Measurements from ENCODE around the gene ZSWIM1.

DNA sequence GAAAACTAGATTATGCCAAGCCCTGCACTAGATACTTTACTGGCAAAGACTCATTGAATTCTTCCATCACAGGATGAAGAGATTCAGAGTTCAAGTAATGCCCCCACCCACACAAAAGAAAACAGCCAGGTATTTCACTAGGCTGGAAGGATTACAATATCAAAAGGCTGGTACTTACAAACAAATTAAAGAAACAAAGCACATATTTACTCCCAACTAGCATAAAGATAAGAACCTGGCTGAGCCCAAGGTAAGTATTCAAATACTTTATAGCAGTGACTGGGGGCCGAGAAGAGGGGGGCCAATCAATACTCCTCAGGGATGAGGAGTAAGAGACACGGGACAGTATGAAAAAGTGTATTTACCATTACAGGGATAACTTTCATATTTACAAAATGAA, 27.5 kb upstream of the ZSWIM1 start:
- TF ChIP-seq, protein P1, sequence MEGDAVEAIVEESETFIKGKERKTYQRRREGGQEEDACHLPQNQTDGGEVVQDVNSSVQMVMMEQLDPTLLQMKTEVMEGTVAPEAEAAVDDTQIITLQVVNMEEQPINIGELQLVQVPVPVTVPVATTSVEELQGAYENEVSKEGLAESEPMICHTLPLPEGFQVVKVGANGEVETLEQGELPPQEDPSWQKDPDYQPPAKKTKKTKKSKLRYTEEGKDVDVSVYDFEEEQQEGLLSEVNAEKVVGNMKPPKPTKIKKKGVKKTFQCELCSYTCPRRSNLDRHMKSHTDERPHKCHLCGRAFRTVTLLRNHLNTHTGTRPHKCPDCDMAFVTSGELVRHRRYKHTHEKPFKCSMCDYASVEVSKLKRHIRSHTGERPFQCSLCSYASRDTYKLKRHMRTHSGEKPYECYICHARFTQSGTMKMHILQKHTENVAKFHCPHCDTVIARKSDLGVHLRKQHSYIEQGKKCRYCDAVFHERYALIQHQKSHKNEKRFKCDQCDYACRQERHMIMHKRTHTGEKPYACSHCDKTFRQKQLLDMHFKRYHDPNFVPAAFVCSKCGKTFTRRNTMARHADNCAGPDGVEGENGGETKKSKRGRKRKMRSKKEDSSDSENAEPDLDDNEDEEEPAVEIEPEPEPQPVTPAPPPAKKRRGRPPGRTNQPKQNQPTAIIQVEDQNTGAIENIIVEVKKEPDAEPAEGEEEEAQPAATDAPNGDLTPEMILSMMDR (IDR thresholded peaks at IDR 0.05), result no peak
- TF ChIP-seq POLR2A (IDR thresholded peaks at IDR 0.05), result no peak
